K562 (cell line): ENCODE results near the gene SLC49A4.

Source experiments
- CTCF ChIP-seq, 3 experiments: IDR thresholded peaks in 2 of 3; conservative IDR thresholded peaks in 1 of 3; 2 replicates each; pipeline ENCODE4 v1.5.1; 2011 to 2012; ENCODE audit warnings: low read length in 3 of 3, mild to moderate bottlenecking in 3 of 3, control low read depth in 2 of 3, improper control_type of control experiment in 1 of 3, inconsistent platforms in 1 of 3, low read depth in 1 of 3, mixed read lengths in 1 of 3, moderate library complexity in 1 of 3; ENCODE audit not compliant: insufficient read depth in 2 of 3
- E2F5 ChIP-seq: sonication (generic); formaldehyde crosslinking; IDR thresholded peaks from 2 replicates; pipeline ENCODE4 v1.8.0; 2022; ENCODE audit warnings: mild to moderate bottlenecking, missing genetic modification reagents
- POLR2A ChIP-seq: fragments of 450-650 bp; conservative IDR thresholded peaks from 2 replicates; pipeline ENCODE4 v1.6.1; 2016
- SP1 ChIP-seq: sonication (generic); formaldehyde crosslinking; IDR thresholded peaks from 2 replicates; pipeline ENCODE4 v1.8.1; 2022; ENCODE audit warnings: mild to moderate bottlenecking, missing genetic modification reagents
- ZNF316 ChIP-seq: fragments of 450-650 bp; IDR thresholded peaks from 2 replicates; pipeline ENCODE4 v1.6.1; 2016
- ZNF347 ChIP-seq: fragments of 450-650 bp; formaldehyde crosslinking; IDR thresholded peaks from 2 replicates; pipeline ENCODE4 v1.4.0; 2020; ENCODE audit warnings: low read depth, mild to moderate bottlenecking, moderate library complexity

GRCh38 chr3:122912772-122913538 lies 118.1 kb downstream of the SLC49A4 start:
- TF ChIP-seq SP1 (CRISPR knock-in tag), result no peak
- TF ChIP-seq CTCF (IDR thresholded peaks at IDR 0.05 in 2 of 3, conservative IDR thresholded peaks at IDR 0.05 in 1 of 3; ENCODE audit: insufficient read depth in 2 of 3, low read depth in 1 of 3, low read length in 3 of 3), result no peak
- no peak for TF ChIP-seq POLR2A
- TF ChIP-seq ZNF347 (CRISPR knock-in tag), result no peak
- TF ChIP-seq E2F5, result no peak
- TF ChIP-seq ZNF316, result no peak
